GM18499 (cell line): ENCODE results near the gene RNF168.
"Not testable (repeated sequence)": the region's sequence is repeated elsewhere in the genome, so short reads cannot be mapped to it uniquely, and the experiment has no call there.

Source experiments
- ATAC-seq: cut with Tn5 transposase; IDR thresholded peaks from one replicate; pipeline ENCODE4 v1.9.1; 2021; ENCODE audit warnings: moderate number of reproducible peaks; ENCODE audit not compliant: insufficient read depth, unreplicated experiment

The RNF168 gene

DNA sequence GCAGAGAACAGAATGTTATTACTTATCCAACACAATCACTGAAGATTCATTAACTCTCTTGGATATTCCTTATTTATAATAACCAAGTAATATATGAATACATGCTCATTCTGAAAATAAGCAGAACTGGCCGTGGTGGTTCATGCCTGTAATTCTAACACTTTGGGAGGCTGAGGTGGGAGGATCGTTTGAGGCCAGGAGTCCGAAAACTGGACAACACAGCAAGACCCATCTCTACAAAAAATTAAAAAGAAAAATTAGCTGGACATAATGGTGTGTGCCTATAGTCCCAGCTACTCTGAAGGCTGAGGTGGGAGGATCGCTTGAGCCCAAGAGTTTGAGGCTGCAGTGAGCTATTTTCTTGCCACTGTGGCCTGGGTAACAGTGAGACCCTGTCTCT is 25.9 kb downstream of the RNF168 start:
- no peak for ATAC-seq

DNA sequence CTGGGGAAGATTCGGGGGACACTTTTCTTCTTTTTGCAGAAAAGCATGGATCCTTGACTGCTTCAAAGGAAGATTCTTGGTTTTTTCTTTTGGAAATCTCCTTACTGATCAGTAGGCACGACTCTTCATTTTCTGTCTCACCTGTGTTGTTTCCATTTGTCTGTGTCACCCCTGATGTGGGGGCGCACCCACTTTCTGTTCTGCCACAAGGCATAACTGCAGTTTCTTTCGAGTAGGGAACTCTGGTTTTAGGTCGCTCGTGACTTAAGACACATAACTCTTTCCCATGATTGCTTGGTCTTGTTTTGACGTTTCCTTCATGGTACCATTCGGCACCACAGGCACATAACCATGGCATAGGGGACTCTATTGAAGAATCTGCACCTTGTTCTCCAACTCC is 31.3 kb downstream of the RNF168 start:
- no peak for ATAC-seq

DNA sequence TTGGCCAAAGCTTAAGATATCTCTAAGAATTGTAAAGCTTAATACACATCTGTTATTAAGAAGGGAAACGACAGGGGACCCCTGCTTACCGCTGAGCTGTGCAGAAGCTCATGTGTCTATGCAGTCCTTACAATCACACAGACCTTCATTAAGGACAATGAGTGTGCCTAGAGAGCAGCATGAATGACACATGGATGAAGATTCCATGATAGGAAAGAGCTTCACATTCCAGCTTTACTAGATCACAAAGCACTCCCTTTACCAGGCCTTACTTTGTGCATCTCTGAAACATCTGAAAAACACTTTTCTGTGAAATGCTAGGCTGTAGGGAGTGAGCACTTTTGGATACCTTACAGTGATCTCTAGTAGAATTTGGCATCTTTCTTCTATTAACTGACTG is 32.0 kb downstream of the RNF168 start:
- no peak for ATAC-seq

DNA sequence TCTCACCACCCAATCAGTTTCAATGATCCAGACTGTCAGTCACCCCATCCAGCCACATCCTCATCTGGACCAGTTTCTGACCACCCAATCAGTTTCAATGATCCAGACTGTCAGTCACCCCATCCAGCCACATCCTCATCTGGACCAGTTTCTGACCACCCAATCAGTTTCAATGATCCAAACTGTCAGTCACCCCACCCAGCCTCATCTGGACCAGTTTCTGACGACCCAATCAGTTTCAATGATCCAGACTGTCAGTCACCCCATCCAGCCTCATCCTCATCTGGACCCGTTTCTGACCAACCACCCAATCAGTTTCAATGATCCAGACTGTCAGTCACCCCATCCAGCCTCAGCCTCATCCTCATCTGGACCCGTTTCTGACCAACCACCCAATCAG is 33.4 kb downstream of the RNF168 start:
- ATAC-seq = not testable (repeated sequence)

DNA sequence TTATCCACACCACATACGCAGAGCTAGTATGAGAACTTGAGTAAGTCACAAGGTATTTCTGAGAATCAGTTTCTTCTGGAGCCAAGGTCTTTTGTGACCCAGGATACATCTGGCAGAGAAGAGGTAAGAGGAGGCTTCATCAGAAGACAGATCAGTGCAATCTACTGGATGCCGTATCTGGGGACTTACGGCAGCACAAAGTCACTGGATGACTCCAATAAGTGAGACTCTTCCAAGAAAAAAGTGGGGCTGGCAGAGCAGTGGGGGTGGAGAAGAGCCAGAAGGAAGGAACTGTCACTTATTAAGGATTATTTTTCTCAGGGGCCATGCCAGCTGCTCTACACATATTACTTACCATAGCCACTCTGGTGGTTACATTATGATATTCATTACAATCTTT is 39.8 kb downstream of the RNF168 start:
- no peak for ATAC-seq

DNA sequence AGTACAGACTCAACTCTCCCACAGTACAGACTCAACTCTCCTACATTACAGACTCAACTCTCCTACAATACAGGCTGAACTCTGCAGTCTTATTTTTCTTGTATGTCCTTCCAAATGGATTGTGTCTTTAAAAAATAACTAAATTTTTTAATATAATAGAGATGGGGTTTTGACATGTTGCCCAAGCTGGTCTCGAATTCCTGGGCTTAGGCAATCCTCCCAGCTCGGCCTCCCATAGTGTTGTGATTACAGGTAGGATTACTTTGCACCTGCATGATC is 40.2 kb downstream of the RNF168 start:
- no peak for ATAC-seq

DNA sequence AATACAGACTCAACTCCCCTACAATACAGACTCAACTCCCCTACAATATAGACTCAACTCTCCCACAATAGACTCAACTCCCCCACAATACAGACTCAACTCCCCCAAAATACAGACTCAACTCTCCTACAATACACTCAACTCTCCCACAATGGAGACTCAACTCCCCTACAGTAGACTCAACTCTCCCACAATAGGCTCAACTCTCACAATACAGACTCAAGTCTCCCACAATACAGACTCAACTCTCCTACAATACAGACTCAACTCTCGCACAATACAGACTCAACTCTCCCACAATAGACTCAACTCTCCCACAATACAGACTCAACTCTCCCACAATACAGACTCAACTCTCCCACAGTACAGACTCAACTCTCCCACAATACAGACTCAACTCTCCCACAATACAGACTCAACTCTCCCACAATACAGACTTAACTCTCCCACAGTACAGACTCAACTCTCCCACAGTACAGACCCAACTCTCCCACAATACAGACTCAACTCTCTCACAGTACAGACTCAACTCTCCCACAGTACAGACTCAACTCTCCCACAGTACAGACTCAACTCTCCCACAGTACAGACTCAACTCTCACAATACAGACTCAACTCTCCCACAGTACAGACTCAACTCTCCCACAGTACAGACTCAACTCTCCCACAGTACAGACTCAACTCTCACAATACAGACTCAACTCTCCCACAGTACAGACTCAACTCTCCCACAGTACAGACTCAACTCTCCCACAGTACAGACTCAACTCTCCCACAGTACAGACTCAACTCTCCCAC is 40.7 kb downstream of the RNF168 start:
- not testable (repeated sequence) for ATAC-seq

DNA sequence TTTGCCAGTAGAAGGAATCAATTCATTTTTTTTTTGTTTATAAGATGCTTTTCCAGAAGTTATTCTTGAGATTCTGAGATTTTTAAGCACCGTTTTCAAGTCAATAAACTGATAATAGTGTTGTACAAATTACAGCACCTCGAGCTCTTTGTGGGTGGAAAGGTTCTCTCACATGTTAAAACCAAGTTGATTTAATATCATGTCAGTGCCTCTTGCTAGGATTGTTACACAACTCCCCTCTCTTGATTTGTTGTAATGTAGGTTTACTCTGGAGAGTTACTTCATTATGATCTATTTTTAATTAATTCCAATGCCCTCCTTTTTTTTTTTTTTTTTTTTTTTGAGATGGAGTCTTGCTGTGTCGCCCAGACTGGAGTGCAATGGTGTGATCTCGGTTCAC is 45.5 kb downstream of the RNF168 start:
- no peak for ATAC-seq

DNA sequence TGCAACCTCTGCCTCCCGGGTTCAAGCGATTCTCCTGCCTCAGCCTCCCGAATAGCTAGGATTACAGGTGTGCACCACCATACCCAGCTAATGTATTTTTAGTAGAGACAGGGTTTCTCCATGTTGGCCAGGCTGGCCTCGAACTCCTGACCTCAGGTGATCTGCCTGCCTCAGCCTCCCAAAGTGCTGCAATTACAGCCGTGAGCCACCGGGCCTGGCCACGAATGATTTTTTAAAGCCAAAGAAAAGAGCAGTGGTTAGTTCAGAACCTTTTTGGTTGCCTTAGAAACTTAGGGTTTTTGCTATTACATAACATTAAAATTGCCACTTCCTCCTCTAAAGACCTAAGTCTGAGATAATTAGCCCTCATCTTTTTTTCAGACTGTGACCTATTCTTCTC is 46.1 kb downstream of the RNF168 start:
- not testable (repeated sequence) for ATAC-seq

DNA sequence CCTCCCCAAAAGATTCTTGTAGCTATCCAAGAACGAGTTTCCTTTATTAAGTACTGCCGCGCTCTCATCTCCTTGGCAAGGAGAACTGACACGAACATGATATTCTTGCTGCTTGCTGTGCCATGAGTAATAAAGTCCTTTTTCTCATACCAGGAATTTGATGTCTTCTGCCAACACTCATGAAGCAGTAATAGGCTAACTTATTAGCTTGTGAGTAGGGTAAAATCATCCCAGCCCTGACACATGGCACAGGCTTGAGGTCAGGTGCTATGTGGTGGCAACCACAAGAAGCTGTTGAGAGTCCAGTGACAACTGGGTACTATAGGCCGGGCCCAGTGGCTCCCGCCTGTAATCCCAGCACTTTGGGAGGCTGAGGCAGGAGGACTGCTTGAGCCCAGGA is 48.6 kb downstream of the RNF168 start:
- ATAC-seq = no peak

DNA sequence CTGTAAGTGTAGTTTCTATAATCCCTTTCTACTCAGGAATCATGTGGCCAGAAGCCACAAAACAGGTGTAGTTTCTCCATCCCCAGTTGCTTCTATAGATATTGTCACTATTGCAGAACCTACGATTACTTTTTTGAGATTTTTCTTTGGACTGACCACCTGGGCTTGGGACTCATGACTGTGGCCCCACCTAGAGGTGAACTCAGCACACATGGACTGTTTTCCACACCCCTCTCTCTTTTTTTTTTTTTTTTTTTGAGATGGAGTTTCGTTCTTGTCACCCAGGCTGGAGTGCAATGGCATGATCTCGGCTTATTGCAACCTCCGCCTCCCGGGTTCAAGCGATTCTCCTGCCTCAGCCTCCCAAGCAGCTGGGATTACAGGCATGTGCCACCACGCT is 58.2 kb downstream of the RNF168 start:
- ATAC-seq = not testable (repeated sequence)

DNA sequence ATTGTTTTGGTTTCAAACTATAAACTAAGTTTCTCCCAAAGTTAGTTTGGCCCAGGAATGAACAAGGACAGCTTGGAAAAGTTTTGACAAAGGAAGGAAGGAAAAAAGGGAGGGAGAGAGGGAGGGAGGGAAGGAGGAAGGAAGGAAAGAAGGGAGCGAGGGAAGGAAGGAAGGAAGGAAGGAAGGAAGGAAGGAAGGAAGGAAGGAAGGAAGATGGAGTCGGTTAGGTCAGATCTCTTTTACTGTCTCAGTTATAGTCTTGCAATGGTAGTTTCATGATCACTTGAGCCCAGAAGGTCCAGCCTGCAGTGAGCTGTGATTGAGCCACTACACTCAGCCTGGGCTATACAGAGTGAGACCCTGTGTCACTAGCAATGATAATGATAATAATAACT is 59.1 kb downstream of the RNF168 start:
- ATAC-seq = no peak

DNA sequence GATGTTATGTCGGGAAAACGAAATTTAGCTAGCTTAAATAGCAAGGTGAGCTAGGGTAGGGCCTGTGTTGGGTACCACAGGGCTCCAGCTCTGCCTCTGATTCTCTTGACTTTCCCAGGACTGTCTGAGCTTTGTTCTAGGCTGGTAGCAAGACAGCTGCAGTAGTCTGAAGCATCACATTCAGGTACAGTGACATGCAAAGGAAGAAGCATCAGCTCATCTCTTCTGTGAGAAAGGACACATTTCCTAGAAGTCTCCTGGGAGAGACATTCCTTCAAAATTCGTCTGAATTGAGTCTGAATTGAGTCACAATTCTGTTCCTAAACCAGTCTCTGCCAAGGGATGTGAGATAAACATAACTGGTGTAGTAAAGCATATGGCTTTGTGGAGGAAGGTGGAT is 62.9 kb downstream of the RNF168 start:
- peak; percentile 13 for ATAC-seq

DNA sequence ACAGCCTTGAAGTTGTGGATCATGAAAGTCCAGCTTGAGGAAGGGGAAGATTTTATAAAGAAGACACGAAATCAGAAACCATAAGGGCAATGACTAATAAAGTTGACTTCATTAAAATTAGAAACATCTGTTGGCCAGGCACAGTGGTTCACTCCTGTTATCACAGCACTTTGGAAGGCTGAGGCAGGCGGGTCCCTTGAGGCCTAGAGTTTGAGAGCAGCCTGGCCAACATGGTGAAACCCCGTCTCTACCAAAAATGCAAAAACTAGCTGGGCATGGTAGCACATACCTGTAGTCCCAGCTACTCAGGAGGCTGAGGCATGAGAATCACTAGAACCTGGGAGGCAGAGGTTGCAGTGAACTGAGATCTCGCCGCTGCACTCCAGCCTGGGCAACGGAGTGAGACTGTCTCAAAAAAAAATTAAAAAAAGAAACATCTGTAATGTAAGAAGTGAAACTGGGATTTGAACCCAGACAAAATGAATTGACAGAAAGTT is 63.5 kb downstream of the RNF168 start:
- ATAC-seq = peak; percentile 37

DNA sequence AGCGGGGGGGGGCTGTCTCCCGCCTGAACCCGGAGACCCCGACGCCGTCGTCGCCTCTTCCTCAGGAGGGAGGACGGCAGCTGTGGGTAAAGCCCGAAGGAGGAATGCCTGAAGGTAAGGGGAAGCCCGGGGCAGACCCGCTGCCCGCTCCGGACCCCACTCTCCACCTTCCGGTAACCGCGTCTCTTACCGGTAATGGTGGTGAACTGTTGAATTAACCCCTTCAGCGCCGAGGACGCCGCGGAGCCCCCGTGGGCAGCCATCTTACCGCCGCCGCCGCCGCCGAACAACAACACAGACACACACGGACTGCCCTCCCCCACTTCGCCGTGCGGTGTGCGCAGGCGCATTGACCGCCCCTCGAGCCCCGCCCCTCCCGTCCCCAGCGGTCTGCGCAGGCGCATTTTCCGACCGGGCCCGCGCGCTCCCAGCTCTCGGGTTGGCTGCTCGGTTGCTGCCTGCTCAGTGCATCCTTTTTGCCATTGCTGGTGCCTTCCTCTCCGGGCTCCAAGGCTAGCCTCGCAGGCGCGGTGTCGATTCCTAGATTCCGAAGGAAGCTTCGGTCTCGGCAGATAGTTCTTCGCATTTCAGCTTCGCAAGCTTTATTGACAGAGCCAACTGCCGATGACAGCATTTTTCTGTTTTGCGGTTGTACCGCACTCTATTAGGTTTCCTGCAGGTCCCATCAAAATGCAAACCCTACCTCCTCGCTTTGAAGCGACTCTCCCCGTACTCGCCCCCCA is 71.3 kb downstream of the RNF168 start, which contains the start of gene UBXN7:
UBXN7 (minus strand) TSS at position 291 of the 743 bp plus-strand sequence; CDS start at position 263, 28 bp downstream.
- no peak for ATAC-seq

DNA sequence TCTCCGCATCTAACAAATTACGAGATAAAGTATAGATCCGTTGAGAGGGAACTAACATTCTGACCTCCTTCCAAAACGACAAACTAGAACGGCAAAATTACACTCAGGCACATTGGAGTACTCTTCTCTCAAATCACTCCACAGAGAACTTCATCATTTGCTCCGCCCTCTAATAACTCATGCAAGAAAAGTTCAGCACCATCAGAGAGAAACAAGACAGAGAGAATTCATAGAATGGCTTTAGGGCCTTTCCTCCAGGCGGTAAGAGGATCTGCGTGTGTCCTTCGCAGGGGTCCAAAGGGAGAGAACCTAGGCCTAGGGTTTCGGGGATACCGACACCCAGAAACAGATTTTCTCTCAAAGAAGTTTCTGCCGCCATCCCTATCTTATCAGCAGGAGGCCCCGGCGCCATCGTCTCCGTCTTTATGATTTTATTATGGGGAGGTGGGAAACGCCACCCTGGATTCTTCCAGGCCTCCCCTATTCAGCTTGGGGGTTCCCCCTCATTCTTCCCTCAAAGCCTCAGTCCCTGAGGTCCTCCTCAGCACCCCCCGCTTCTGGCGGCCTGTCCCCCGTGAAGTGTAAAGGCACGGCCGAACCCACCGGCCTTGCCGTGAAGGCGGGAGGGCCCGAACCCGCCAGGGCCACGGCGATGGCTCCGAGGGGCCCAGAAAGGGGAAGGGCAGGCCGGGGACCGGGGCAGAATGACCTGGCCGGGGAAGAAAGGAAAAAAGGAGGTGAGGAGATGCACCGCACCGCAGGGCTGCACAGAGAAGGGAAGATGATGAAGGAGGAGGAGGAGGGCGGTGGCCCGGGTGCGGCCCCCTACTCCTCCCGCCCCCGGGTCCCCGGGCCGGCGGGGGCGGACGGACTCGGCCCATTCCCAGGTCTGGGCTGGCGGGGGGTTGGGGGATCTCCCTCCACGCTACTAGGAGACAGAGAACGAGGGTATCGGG is 72.1 kb downstream of the RNF168 start:
- no peak for ATAC-seq

DNA sequence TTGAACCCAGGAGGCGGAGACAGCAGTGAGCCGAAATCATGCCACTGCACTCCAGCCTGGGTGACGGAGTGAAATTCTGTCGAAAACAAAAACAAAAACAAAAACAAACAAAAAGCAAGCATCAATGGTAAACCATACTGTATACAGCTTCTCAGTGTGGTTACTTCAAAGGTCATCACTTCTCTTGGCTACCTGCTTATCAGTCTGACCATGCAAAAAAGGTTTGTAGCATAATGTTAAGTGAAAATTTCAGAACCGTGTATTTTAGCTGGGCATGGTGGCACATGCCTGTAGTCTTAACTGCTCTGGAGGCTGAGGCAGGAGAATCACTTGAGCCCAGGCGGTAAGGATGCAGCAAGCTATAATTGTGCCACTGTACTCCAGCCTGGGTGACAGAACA is 75.5 kb downstream of the RNF168 start:
- no peak for ATAC-seq

DNA sequence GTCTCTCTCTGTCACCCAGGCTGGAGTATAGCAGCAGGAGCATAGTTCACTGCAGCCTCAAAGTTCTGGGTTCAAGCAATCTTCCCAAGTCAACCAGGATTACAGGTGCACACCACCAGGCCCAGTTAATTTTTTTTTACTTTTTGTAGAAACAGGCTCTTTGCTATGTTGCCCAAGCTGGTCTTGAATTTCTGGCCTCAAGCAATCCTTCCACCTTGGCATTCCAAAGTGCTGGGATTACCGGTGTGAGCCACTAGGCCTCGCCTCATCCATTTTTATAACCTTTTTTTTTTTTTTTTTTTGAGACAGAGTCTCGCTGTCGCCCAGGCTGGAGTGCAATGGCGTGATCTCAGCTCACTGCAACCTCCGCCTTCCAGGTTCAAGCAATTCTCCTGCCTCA is 79.1 kb downstream of the RNF168 start:
- ATAC-seq = not testable (repeated sequence)

DNA sequence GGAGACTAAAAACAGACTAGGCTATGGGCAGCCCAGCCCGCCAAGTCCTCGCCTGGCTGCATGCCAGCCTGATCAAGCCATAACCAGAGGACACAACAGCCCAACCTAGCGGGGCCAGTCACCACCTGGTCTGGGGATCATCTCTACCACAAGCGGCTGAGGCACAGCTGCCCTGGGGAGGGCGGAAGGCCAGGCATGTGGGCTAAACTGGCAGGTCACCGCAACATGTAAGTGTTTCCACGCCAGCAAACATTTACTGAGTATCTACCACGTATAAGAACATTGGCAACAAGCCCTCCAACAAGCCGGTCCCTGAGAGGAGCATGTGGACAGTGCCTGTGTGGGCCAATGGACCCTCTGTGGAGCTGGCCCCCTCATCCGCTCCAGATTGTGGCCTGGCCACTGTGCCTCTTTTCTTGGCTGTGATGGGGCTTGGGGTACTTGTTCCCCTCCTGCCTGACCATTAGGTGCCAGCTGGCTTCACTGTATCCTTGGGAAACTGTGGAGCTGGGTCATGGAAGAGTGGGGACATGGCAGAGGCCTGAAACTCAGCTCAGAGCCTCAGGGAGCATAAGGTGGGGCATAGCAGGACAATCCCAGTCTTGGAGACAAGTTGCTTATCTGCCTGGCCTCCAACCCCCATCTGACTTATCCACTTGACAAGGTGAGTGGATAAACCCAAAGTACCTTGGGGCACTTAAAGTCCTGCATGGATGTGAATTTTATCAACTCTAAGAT is 80.4 kb downstream of the RNF168 start:
- no peak for ATAC-seq

DNA sequence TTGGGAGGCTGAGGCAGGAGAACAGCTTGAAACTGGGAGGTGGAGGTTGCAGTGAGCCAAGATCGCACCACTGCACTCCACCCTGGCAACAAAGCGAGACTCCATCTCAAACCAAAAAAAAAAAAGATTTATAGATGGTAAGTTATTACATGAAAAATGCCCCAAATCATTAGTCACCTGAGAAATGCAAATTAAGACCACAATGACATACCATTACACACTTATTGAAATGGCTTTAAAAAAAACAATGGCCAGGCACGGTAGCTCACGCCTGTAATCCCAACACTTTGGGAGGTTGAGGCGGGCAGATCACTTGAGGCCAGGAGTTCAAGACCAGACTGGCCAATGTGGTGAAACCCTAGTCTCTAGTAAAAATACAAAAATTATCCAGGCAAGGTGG is 81.9 kb downstream of the RNF168 start:
- ATAC-seq = not testable (repeated sequence)
